HEK293 (cell line): Measurements from ENCODE around the gene TAMALIN.

Experiments used
- BCL11A ChIP-seq: fragments of 450-650 bp; formaldehyde crosslinking; IDR thresholded peaks from 2 replicates; pipeline ENCODE4 v1.5.1; 2016; ENCODE audit warnings: low read depth, missing biosample characterization, missing genetic modification characterization
- GFI1B ChIP-seq: fragments of 450-650 bp; formaldehyde crosslinking; IDR thresholded peaks from 2 replicates; pipeline ENCODE4 v1.5.1; 2016; ENCODE audit warnings: missing biosample characterization, missing genetic modification characterization
- HIC1 ChIP-seq: fragments of 450-650 bp; formaldehyde crosslinking; IDR thresholded peaks from 2 replicates; pipeline ENCODE4 v1.5.1; 2016; ENCODE audit warnings: missing biosample characterization, missing genetic modification characterization
- KLF8 ChIP-seq: fragments of 450-650 bp; formaldehyde crosslinking; IDR thresholded peaks from 2 replicates; pipeline ENCODE4 v1.5.1; 2016; ENCODE audit warnings: missing biosample characterization, missing genetic modification characterization
- OSR2 ChIP-seq: fragments of 450-650 bp; formaldehyde crosslinking; IDR thresholded peaks from 2 replicates; pipeline ENCODE4 v1.5.1; 2016; ENCODE audit warnings: missing biosample characterization, missing genetic modification characterization
- SP7 ChIP-seq: fragments of 450-650 bp; formaldehyde crosslinking; IDR thresholded peaks from 2 replicates; pipeline ENCODE4 v1.5.1; 2016; ENCODE audit warnings: missing biosample characterization, missing genetic modification characterization
- TCF7L2 ChIP-seq: IDR thresholded peaks from 2 replicates; pipeline ENCODE4 v1.6.1; 2011; ENCODE audit warnings: low read depth, mild to moderate bottlenecking, inconsistent platforms, low read length, moderate library complexity, borderline replicate concordance
- ZBTB20 ChIP-seq: fragments of 450-650 bp; formaldehyde crosslinking; IDR thresholded peaks from 2 replicates; pipeline ENCODE4 v1.5.1; 2016; ENCODE audit warnings: missing biosample characterization, missing genetic modification characterization
- ZBTB26 ChIP-seq: fragments of 450-650 bp; formaldehyde crosslinking; optimal IDR thresholded peaks from 2 replicates; pipeline ENCODE3; 2016; ENCODE audit warnings: missing biosample characterization, mild to moderate bottlenecking, missing genetic modification characterization
- ZBTB48 ChIP-seq: fragments of 450-650 bp; formaldehyde crosslinking; IDR thresholded peaks from 2 replicates; pipeline ENCODE4 v1.5.1; 2016; ENCODE audit warnings: missing biosample characterization, missing genetic modification characterization
- ZBTB8A ChIP-seq: fragments of 450-650 bp; formaldehyde crosslinking; IDR thresholded peaks from 2 replicates; pipeline ENCODE4 v1.5.1; 2016; ENCODE audit warnings: missing biosample characterization, missing genetic modification characterization
- ZFP41 ChIP-seq: fragments of 450-650 bp; formaldehyde crosslinking; IDR thresholded peaks from 2 replicates; pipeline ENCODE4 v1.5.1; 2016; ENCODE audit warnings: missing biosample characterization, missing genetic modification characterization, borderline replicate concordance
- ZNF138 ChIP-seq: fragments of 450-650 bp; formaldehyde crosslinking; IDR thresholded peaks from 2 replicates; pipeline ENCODE4 v1.5.1; 2016; ENCODE audit warnings: missing biosample characterization, missing genetic modification characterization, borderline replicate concordance
- ZNF146 ChIP-seq: fragments of 450-650 bp; formaldehyde crosslinking; IDR thresholded peaks from 2 replicates; pipeline ENCODE4 v1.5.1; 2016; ENCODE audit warnings: missing biosample characterization, missing genetic modification characterization
- ZNF175 ChIP-seq: fragments of 450-650 bp; formaldehyde crosslinking; IDR thresholded peaks from 2 replicates; pipeline ENCODE4 v1.5.1; 2016; ENCODE audit warnings: missing biosample characterization, missing genetic modification characterization
- ZNF24 ChIP-seq: fragments of 450-650 bp; formaldehyde crosslinking; IDR thresholded peaks from 2 replicates; pipeline ENCODE4 v1.5.1; 2016; ENCODE audit warnings: missing biosample characterization, missing genetic modification characterization
- ZNF302 ChIP-seq: fragments of 450-650 bp; formaldehyde crosslinking; IDR thresholded peaks from 2 replicates; pipeline ENCODE4 v1.5.1; 2016; ENCODE audit warnings: missing biosample characterization, missing genetic modification characterization, low read depth
- ZNF394 ChIP-seq: fragments of 450-650 bp; formaldehyde crosslinking; IDR thresholded peaks from 2 replicates; pipeline ENCODE4 v1.5.1; 2016; ENCODE audit warnings: missing biosample characterization, missing genetic modification characterization, mild to moderate bottlenecking, moderate library complexity, borderline replicate concordance
- ZNF423 ChIP-seq: fragments of 450-650 bp; formaldehyde crosslinking; IDR thresholded peaks from 2 replicates; pipeline ENCODE4 v1.5.1; 2016; ENCODE audit warnings: missing biosample characterization, missing genetic modification characterization
- ZNF426 ChIP-seq: fragments of 450-650 bp; formaldehyde crosslinking; IDR thresholded peaks from 2 replicates; pipeline ENCODE4 v1.5.1; 2017; ENCODE audit warnings: missing biosample characterization, missing genetic modification characterization, mild to moderate bottlenecking, inconsistent platforms, moderate library complexity
- ZNF473 ChIP-seq: fragments of 450-650 bp; formaldehyde crosslinking; IDR thresholded peaks from 2 replicates; pipeline ENCODE4 v1.5.1; 2017; ENCODE audit warnings: missing biosample characterization, missing genetic modification characterization
- ZNF514 ChIP-seq: fragments of 450-650 bp; formaldehyde crosslinking; IDR thresholded peaks from 2 replicates; pipeline ENCODE4 v1.5.1; 2016; ENCODE audit warnings: missing biosample characterization, missing genetic modification characterization
- ZNF518A ChIP-seq: fragments of 450-650 bp; formaldehyde crosslinking; conservative IDR thresholded peaks from 2 replicates; pipeline ENCODE4 v1.5.1; 2016; ENCODE audit warnings: low read depth, missing biosample characterization, missing genetic modification characterization
- ZNF580 ChIP-seq: fragments of 450-650 bp; formaldehyde crosslinking; IDR thresholded peaks from 2 replicates; pipeline ENCODE4 v1.5.1; 2016; ENCODE audit warnings: missing biosample characterization, missing genetic modification characterization
- ZNF600 ChIP-seq: fragments of 450-650 bp; formaldehyde crosslinking; IDR thresholded peaks from 2 replicates; pipeline ENCODE4 v1.5.1; 2016; ENCODE audit warnings: missing biosample characterization, missing genetic modification characterization
- ZNF623 ChIP-seq: fragments of 450-650 bp; formaldehyde crosslinking; IDR thresholded peaks from 2 replicates; pipeline ENCODE4 v1.5.1; 2016; ENCODE audit warnings: missing biosample characterization, missing genetic modification characterization
- ZNF626 ChIP-seq: fragments of 450-650 bp; sonication (Bioruptor Pico); formaldehyde crosslinking; IDR thresholded peaks from 2 replicates; pipeline ENCODE4 v1.5.1; 2018; ENCODE audit warnings: missing biosample characterization, missing genetic modification characterization, inconsistent platforms
- ZNF660 ChIP-seq: fragments of 450-650 bp; IDR thresholded peaks from 2 replicates; pipeline ENCODE4 v1.5.1; 2018; ENCODE audit warnings: missing biosample characterization, mild to moderate bottlenecking, missing genetic modification characterization
- ZNF707 ChIP-seq: fragments of 450-650 bp; formaldehyde crosslinking; IDR thresholded peaks from 2 replicates; pipeline ENCODE4 v1.5.1; 2016; ENCODE audit warnings: missing biosample characterization, missing genetic modification characterization
- ZNF747 ChIP-seq: fragments of 450-650 bp; formaldehyde crosslinking; IDR thresholded peaks from 2 replicates; pipeline ENCODE4 v1.5.1; 2016; ENCODE audit warnings: missing biosample characterization, missing genetic modification characterization
- ZNF768 ChIP-seq: fragments of 450-650 bp; formaldehyde crosslinking; IDR thresholded peaks from 2 replicates; pipeline ENCODE4 v1.5.1; 2018; ENCODE audit warnings: missing biosample characterization, mild to moderate bottlenecking, missing genetic modification characterization
- ZNF785 ChIP-seq: fragments of 450-650 bp; formaldehyde crosslinking; IDR thresholded peaks from 2 replicates; pipeline ENCODE4 v1.5.1; 2016; ENCODE audit warnings: missing biosample characterization, missing genetic modification characterization
- ZNF830 ChIP-seq: fragments of 450-650 bp; IDR thresholded peaks from 2 replicates; pipeline ENCODE4 v1.5.0; 2018; ENCODE audit warnings: missing biosample characterization, missing genetic modification characterization, low read depth, mild to moderate bottlenecking, moderate library complexity
- ZXDB ChIP-seq: fragments of 450-650 bp; formaldehyde crosslinking; IDR thresholded peaks from 2 replicates; pipeline ENCODE4 v1.5.1; 2016; ENCODE audit warnings: missing biosample characterization, missing genetic modification characterization

The TAMALIN gene

GRCh38 chr12:52050758-52051541 is 44.2 kb downstream of the TAMALIN start, which contains the start of gene NR4A1 (continued):
- no peak for TF ChIP-seq ZNF518A (tag by site-specific recombination)
- no peak for TF ChIP-seq ZNF580
- TF ChIP-seq ZNF830 (tag by site-specific recombination) = no peak
- TF ChIP-seq ZNF660 (tag by site-specific recombination) = peak; percentile 72
- TF ChIP-seq ZNF175 (tag by site-specific recombination) = no peak
- peak; percentile 93 for TF ChIP-seq ZNF423 (tag by site-specific recombination)
- TF ChIP-seq ZBTB26 = peak; percentile 87
- peak; percentile 73; the same call in 1 of the 2 replicates for TF ChIP-seq BCL11A (tag by site-specific recombination)
- no peak for TF ChIP-seq ZNF473 (tag by site-specific recombination)
- TF ChIP-seq ZXDB (tag by site-specific recombination) = peak; percentile 90
- no peak for TF ChIP-seq ZNF146 (tag by site-specific recombination)
- no peak for TF ChIP-seq ZNF514 (tag by site-specific recombination)
- peak; percentile 95 for TF ChIP-seq ZBTB48 (tag by site-specific recombination)
- no peak for TF ChIP-seq ZNF138 (tag by site-specific recombination)
- TF ChIP-seq ZNF626 (tag by site-specific recombination) = no peak
- peak; percentile 99 for TF ChIP-seq ZNF394 (tag by site-specific recombination)
- no peak for TF ChIP-seq ZNF302 (tag by site-specific recombination)
- no peak for TF ChIP-seq ZNF768 (tag by site-specific recombination)
- TF ChIP-seq ZNF426 (tag by site-specific recombination) = no peak
- peak; percentile 6 for TF ChIP-seq ZNF600 (tag by site-specific recombination)
- TF ChIP-seq OSR2 = peak; percentile 77
- no peak for TF ChIP-seq GFI1B
- no peak for TF ChIP-seq ZNF747 (tag by site-specific recombination)
- no peak for TF ChIP-seq ZFP41 (tag by site-specific recombination)
- TF ChIP-seq SP7 (tag by site-specific recombination) = peak; percentile 81
- peak; percentile 54 for TF ChIP-seq KLF8 (tag by site-specific recombination)
- TF ChIP-seq ZBTB8A (tag by site-specific recombination) = peak; percentile 98
- peak; percentile 69 for TF ChIP-seq HIC1 (tag by site-specific recombination)
- TF ChIP-seq ZNF24 (tag by site-specific recombination) = peak; percentile 15; the same call in 1 of the 2 replicates
- no peak for TF ChIP-seq ZNF623 (tag by site-specific recombination)
- TF ChIP-seq ZNF785 (tag by site-specific recombination) = no peak
- TF ChIP-seq ZNF707 = no peak
- peak; percentile 40; the same call in 1 of the 2 replicates for TF ChIP-seq ZBTB20
- TF ChIP-seq TCF7L2 = peak; percentile 88
